ENCODE measurements around the gene POMGNT2. TPM values are rescaled to one million over a fixed set of nuclear protein-coding genes. Genes with fewer than 3 reads are reported as not detected.

Gene POMGNT2
- total and polyA plus RNA-seq, 2 experiments from 2014 or later, result 10.7 to 26.1 TPM

DNA sequence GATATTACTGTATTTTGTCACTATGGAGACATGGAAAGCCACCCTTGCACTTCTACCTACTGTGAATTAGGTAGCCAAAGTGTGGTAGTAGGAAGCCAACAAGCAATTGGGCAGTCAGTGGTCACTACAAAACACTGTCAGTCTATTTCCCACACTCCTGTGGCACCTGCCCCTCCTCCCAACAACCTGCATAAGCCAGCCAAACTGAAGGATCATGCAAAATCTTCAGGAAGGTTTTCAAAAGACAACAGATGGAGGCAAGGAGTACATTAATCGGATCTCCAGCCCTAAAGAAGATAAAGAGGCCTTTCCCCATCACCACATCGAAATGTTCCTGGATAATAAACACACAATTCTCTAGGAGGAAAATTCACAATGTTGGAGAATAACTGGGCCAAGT, 11.9 kb downstream of the POMGNT2 start:
- Histone ChIP-seq H3K4me3 (no peak overlapping the region), H3K27me3 (ENCODE audit: insufficient read depth) (no peaks in the 10 kb centered on the region), H3K27ac (ENCODE audit: low read depth) (no peak overlapping the region), H4K20me1 (replicated peaks; ENCODE audit: insufficient read depth) (peaks cover 5% of the 10 kb centered on the region; the same call in 1 of the 2 replicates), H3K9me2 (ENCODE audit: insufficient read depth) (no peaks in the 10 kb centered on the region; the same call in 1 of the 2 replicates), H2AFZ (no peak overlapping the region), H3K4me2 (no peak overlapping the region), H3K36me3 (ENCODE audit: insufficient read depth) (no peaks in the 10 kb centered on the region), H3K79me2 (replicated peaks; ENCODE audit: insufficient read depth) (no peaks in the 10 kb centered on the region; the same call in 1 of the 2 replicates), H3K4me1 (ENCODE audit: insufficient read depth) (no peaks in the 10 kb centered on the region), H3F3A (replicated peaks; ENCODE audit: low read depth) (no peaks in the 10 kb centered on the region)
- ATAC-seq (no peak), DNase-seq (ENCODE audit: low spot score) (no peak)
- TF ChIP-seq EZH2phosphoT487 (IDR thresholded peaks at IDR 0.05; ENCODE audit: unreplicated experiment), result no peak
- TF ChIP-seq REST (IDR thresholded peaks at IDR 0.05; ENCODE audit: unreplicated experiment), result no peak
- no peak for TF ChIP-seq STAT1 (IDR thresholded peaks at IDR 0.05; ENCODE audit: unreplicated experiment)
- no peak for TF ChIP-seq POLR2AphosphoS5 (IDR thresholded peaks at IDR 0.05; ENCODE audit: low read depth)
- TF ChIP-seq NANOG (IDR thresholded peaks at IDR 0.05; ENCODE audit: borderline replicate concordance), result no peak
- no peak for TF ChIP-seq CTCF (conservative IDR thresholded peaks at IDR 0.05; ENCODE audit: low read depth in 2 of 2)
- no peak for TF ChIP-seq EZH2 (IDR thresholded peaks at IDR 0.05; ENCODE audit: low read depth, unreplicated experiment)
- no peak for TF ChIP-seq ZNF331 (CRISPR knock-in tag; IDR thresholded peaks at IDR 0.05; ENCODE audit: low read depth)
- TF ChIP-seq, protein P1, sequence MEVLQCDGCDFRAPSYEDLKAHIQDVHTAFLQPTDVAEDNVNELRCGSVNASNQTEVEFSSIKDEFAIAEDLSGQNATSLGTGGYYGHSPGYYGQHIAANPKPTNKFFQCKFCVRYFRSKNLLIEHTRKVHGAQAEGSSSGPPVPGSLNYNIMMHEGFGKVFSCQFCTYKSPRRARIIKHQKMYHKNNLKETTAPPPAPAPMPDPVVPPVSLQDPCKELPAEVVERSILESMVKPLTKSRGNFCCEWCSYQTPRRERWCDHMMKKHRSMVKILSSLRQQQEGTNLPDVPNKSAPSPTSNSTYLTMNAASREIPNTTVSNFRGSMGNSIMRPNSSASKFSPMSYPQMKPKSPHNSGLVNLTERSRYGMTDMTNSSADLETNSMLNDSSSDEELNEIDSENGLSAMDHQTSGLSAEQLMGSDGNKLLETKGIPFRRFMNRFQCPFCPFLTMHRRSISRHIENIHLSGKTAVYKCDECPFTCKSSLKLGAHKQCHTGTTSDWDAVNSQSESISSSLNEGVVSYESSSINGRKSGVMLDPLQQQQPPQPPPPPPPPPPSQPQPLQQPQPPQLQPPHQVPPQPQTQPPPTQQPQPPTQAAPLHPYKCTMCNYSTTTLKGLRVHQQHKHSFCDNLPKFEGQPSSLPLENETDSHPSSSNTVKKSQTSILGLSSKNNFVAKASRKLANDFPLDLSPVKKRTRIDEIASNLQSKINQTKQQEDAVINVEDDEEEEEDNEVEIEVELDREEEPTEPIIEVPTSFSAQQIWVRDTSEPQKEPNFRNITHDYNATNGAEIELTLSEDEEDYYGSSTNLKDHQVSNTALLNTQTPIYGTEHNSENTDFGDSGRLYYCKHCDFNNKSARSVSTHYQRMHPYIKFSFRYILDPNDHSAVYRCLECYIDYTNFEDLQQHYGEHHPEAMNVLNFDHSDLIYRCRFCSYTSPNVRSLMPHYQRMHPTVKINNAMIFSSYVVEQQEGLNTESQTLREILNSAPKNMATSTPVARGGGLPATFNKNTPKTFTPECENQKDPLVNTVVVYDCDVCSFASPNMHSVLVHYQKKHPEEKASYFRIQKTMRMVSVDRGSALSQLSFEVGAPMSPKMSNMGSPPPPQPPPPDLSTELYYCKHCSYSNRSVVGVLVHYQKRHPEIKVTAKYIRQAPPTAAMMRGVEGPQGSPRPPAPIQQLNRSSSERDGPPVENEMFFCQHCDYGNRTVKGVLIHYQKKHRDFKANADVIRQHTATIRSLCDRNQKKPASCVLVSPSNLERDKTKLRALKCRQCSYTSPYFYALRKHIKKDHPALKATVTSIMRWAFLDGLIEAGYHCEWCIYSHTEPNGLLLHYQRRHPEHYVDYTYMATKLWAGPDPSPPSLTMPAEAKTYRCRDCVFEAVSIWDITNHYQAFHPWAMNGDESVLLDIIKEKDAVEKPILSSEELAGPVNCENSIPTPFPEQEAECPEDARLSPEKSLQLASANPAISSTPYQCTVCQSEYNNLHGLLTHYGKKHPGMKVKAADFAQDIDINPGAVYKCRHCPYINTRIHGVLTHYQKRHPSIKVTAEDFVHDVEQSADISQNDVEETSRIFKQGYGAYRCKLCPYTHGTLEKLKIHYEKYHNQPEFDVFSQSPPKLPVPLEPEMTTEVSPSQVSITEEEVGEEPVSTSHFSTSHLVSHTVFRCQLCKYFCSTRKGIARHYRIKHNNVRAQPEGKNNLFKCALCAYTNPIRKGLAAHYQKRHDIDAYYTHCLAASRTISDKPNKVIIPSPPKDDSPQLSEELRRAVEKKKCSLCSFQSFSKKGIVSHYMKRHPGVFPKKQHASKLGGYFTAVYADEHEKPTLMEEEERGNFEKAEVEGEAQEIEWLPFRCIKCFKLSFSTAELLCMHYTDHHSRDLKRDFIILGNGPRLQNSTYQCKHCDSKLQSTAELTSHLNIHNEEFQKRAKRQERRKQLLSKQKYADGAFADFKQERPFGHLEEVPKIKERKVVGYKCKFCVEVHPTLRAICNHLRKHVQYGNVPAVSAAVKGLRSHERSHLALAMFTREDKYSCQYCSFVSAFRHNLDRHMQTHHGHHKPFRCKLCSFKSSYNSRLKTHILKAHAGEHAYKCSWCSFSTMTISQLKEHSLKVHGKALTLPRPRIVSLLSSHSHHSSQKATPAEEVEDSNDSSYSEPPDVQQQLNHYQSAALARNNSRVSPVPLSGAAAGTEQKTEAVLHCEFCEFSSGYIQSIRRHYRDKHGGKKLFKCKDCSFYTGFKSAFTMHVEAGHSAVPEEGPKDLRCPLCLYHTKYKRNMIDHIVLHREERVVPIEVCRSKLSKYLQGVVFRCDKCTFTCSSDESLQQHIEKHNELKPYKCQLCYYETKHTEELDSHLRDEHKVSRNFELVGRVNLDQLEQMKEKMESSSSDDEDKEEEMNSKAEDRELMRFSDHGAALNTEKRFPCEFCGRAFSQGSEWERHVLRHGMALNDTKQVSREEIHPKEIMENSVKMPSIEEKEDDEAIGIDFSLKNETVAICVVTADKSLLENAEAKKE (CRISPR knock-in tag; IDR thresholded peaks at IDR 0.05), result no peak
- TF ChIP-seq, protein P2, sequence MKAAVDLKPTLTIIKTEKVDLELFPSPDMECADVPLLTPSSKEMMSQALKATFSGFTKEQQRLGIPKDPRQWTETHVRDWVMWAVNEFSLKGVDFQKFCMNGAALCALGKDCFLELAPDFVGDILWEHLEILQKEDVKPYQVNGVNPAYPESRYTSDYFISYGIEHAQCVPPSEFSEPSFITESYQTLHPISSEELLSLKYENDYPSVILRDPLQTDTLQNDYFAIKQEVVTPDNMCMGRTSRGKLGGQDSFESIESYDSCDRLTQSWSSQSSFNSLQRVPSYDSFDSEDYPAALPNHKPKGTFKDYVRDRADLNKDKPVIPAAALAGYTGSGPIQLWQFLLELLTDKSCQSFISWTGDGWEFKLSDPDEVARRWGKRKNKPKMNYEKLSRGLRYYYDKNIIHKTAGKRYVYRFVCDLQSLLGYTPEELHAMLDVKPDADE (IDR thresholded peaks at IDR 0.05), result no peak
- no peak for TF ChIP-seq CREB1 (CRISPR knock-in tag; IDR thresholded peaks at IDR 0.05; ENCODE audit: low read depth)
- no peak for TF ChIP-seq JUNB (IDR thresholded peaks at IDR 0.05; ENCODE audit: unreplicated experiment)
- TF ChIP-seq ZNF114 (CRISPR knock-in tag; IDR thresholded peaks at IDR 0.05), result no peak
- H3K4me3 Mint-ChIP-seq, result no peak overlapping the region
- H3K9me3 Mint-ChIP-seq, result no peaks in the 10 kb centered on the region
- H3K4me1 Mint-ChIP-seq, result peaks cover 2% of the 10 kb centered on the region; the same call in 1 of the 3 replicates
- H3K36me3 Mint-ChIP-seq (ENCODE audit: low read depth), result no peaks in the 10 kb centered on the region
- H3K27ac Mint-ChIP-seq, result no peak overlapping the region
- H3K27me3 Mint-ChIP-seq (ENCODE audit: insufficient read depth, low read depth, poor library complexity), result peaks cover 5% of the 10 kb centered on the region
